Endothelial cell of umbilical vein (primary cell): ENCODE results near the gene RAB6B. TPM values are rescaled to one million over a fixed set of nuclear protein-coding genes. Genes with fewer than 3 reads are reported as not detected.

Source experiments
- BruUV-seq: library from RNA; stranded (reverse); fragments of 400-500 nt; replicated peaks from 2 replicates; lab custom pipeline; 2021; lab: Mats Ljungman, UMichigan
- CTCF ChIA-PET: fragments of 300-600, 350-600 bp; sonication (Branson Sonifier 250); formaldehyde crosslinking; loops from one replicate; lab custom pipeline; 2021; ENCODE audit warnings: antibody characterized with exemption, inconsistent platforms; lab: Charles Lee
- POLR2A ChIA-PET: fragments of 300-600, 350-600 bp; sonication (Branson Sonifier 250); formaldehyde crosslinking; loops from one replicate; lab custom pipeline; 2021; ENCODE audit warnings: antibody characterized with exemption, inconsistent platforms; lab: Charles Lee
- DNase-seq: peaks from one replicate; pipeline ENCODE4 v3.0.0-alpha.2; 2011; ENCODE audit warnings: low read depth, low spot score
- FAIRE-seq: peaks from 2 replicates; lab custom pipeline; 2011; peaks lifted over from hg19 to GRCh38; lab: Jason Lieb, UNC
- H2AFZ ChIP-seq: 2 replicates; pipeline ENCODE4 v1.6.0; 2012; ENCODE audit warnings: low read depth, low read length, control low read depth, inconsistent platforms
- H3K27ac ChIP-seq: 2 replicates; pipeline ENCODE4 v1.5.1; 2011; ENCODE audit warnings: low read depth, mild to moderate bottlenecking, control low read depth, low read length, moderate library complexity; ENCODE audit not compliant: insufficient read depth
- H3K27me3 ChIP-seq, 2 experiments: 2 replicates each; pipeline versions ENCODE4 v1.6.0 to v1.6.1; 2011; ENCODE audit warnings: low read length in 2 of 2, mixed read lengths in 1 of 2; ENCODE audit not compliant: control insufficient read depth in 2 of 2, insufficient read depth in 2 of 2
- H3K36me3 ChIP-seq, 2 experiments: 2 replicates in 1 of 2; 3 replicates in 1 of 2; pipeline ENCODE4 v1.5.1; 2011; ENCODE audit warnings: low read length in 2 of 2, mild to moderate bottlenecking in 1 of 2, moderate library complexity in 1 of 2; ENCODE audit not compliant: control insufficient read depth in 2 of 2, insufficient read depth in 2 of 2; ENCODE audit errors: extremely low read depth in 1 of 2
- H3K4me1 ChIP-seq: 3 replicates; pipeline ENCODE4 v1.5.1; 2011; ENCODE audit warnings: mild to moderate bottlenecking, low read length; ENCODE audit not compliant: control insufficient read depth, insufficient read depth; ENCODE audit errors: extremely low read depth
- H3K4me2 ChIP-seq: 2 replicates; pipeline ENCODE4 v1.6.1; 2011; ENCODE audit warnings: low read length, control low read depth, mixed read lengths; ENCODE audit not compliant: insufficient read depth
- H3K4me3 ChIP-seq, 3 experiments: fragments of 200-600 bp in 1 of 3; sonication (generic), shearing (Covaris generic) in 1 of 3; replicated peaks in 1 of 3; 2 replicates each; pipeline ENCODE4 v1.5.1; 2011 to 2016; ENCODE audit warnings: control low read depth in 3 of 3, low read length in 3 of 3, mild to moderate bottlenecking in 2 of 3, inconsistent platforms in 1 of 3, low read depth in 1 of 3, moderate library complexity in 1 of 3; ENCODE audit not compliant: insufficient read depth in 1 of 3
- H3K79me2 ChIP-seq: 2 replicates; pipeline ENCODE4 v1.6.0; 2012; ENCODE audit warnings: low read length, inconsistent platforms; ENCODE audit not compliant: control insufficient read depth, insufficient read depth
- H3K9ac ChIP-seq: replicated peaks from 2 replicates; pipeline ENCODE3; 2011; ENCODE audit warnings: low read length, control low read depth; ENCODE audit not compliant: insufficient read depth; ENCODE audit errors: extremely low read depth
- H3K9me1 ChIP-seq: replicated peaks from 3 replicates; pipeline ENCODE4 v1.6.0; 2011; ENCODE audit warnings: mild to moderate bottlenecking, low read length; ENCODE audit not compliant: control insufficient read depth, insufficient read depth; ENCODE audit errors: extremely low read depth
- H3K9me3 ChIP-seq: replicated peaks from 2 replicates; pipeline ENCODE4 v1.5.1; 2012; ENCODE audit warnings: low read length, inconsistent platforms; ENCODE audit not compliant: control insufficient read depth, insufficient read depth
- H4K20me1 ChIP-seq: replicated peaks from 2 replicates; pipeline ENCODE3; 2011; ENCODE audit warnings: mild to moderate bottlenecking, low read length; ENCODE audit not compliant: control insufficient read depth, insufficient read depth; ENCODE audit errors: extremely low read depth
- CTCF ChIP-seq, 2 donors: IDR thresholded peaks; 1 replicate in 1 of 2; 2 replicates in 1 of 2; pipeline ENCODE4 v1.5.1; 2011; ENCODE audit warnings: low read length in 2 of 2, mild to moderate bottlenecking in 2 of 2, moderate library complexity in 2 of 2, control low read depth in 1 of 2, inconsistent platforms in 1 of 2, low read depth in 1 of 2; ENCODE audit not compliant: insufficient read depth in 1 of 2; ENCODE audit errors: extremely low read depth in 1 of 2
- EZH2 ChIP-seq: IDR thresholded peaks from 2 replicates; pipeline ENCODE4 v1.6.1; 2012; ENCODE audit warnings: borderline replicate concordance, low read depth, mild to moderate bottlenecking, moderate library complexity, low read length, inconsistent platforms; ENCODE audit not compliant: severe bottlenecking
- FOS ChIP-seq: IDR thresholded peaks from 2 replicates; pipeline ENCODE4 v1.6.1; 2011; ENCODE audit warnings: mild to moderate bottlenecking, low read length, moderate library complexity, borderline replicate concordance; ENCODE audit not compliant: insufficient read depth
- GATA2 ChIP-seq: IDR thresholded peaks from 2 replicates; pipeline ENCODE4 v1.7.0; 2011; ENCODE audit warnings: low read depth, mild to moderate bottlenecking, moderate library complexity, mixed read lengths, low read length; ENCODE audit not compliant: insufficient read length, insufficient read depth
- JUN ChIP-seq: IDR thresholded peaks from 2 replicates; pipeline ENCODE4 v1.6.1; 2011; ENCODE audit warnings: borderline replicate concordance, low read depth; ENCODE audit not compliant: insufficient read length, insufficient read depth
- MAX ChIP-seq: IDR thresholded peaks from 2 replicates; pipeline ENCODE4 v1.6.1; 2011; ENCODE audit not compliant: insufficient read depth, insufficient read length
- MYC ChIP-seq: IDR thresholded peaks from one replicate; pipeline ENCODE4 v1.6.1; 2011; ENCODE audit warnings: mild to moderate bottlenecking, low read depth, low read length
- POLR2A ChIP-seq: IDR thresholded peaks from 2 replicates; pipeline ENCODE4 v1.6.1; 2012; ENCODE audit warnings: low read depth, mild to moderate bottlenecking, control low read depth, low read length
- POLR2AphosphoS5 ChIP-seq: IDR thresholded peaks from 2 replicates; pipeline ENCODE4 v1.6.1; 2012; ENCODE audit warnings: low read depth, mild to moderate bottlenecking, control low read depth, low read length, moderate library complexity; ENCODE audit not compliant: insufficient read depth
- dilution Hi-C: fragments of 300-500 bp; cut with MboI; formaldehyde crosslinking; loops from one replicate; pipeline ENCODE4 v1.15.0; 2019; ENCODE audit warnings: low sequenced_read_pairs; ENCODE audit not compliant: extremely low pct_ligation_motif_present
- intact Hi-C: fragments of 100-400 bp; cut with micrococcal nuclease; formaldehyde crosslinking; loops from one replicate; pipeline ENCODE4 v1.10.0; 2022
- polyA plus RNA-seq, 4 experiments: library from polyadenylated mRNA; depleted of rRNA in 3 of 4; stranded (reverse) in 3 of 4; unstranded in 1 of 4; fragments of >200 nt; gene quantifications; 2 replicates each; pipeline versions ENCODE4 v1.2.1 to v1.2.3, GENCODE V29; 2011 to 2012; ENCODE audit warnings: missing spikeins in 1 of 4
- total RNA-seq: library from RNA; stranded (reverse); gene quantifications from 2 replicates; pipeline ENCODE4 v1.2.3, GENCODE V29; 2021

RAB6B gene
- total and polyA plus RNA-seq, 2 donors (not counting 3 experiments of a cell fraction or from before 2014, with no cell fraction given): 1.7 to 6.7 TPM

GRCh38 chr3:133833267-133833666, 62.4 kb downstream of the RAB6B start:
- DNase-seq (no peak), FAIRE-seq (no peak)
- dilution Hi-C loops (no loop called here), intact Hi-C loops (no loop called here)
- H3K9me3 ChIP-seq: no peaks in the 10 kb centered on the region
- H3K27me3 ChIP-seq: no peaks in the 10 kb centered on the region
- ChIA-PET CTCF (interaction anchor here (1.0 kb wide), 1 partner anchor 13 kb away, joined by 3 read pairs; no protein-coding TSS in a partner anchor), POLR2A (no interaction called here)
- no peak overlapping the region for H2AFZ ChIP-seq
- no peaks in the 10 kb centered on the region for H3K4me1 ChIP-seq
- BruUV-seq: no TSS peak
- H3K79me2 ChIP-seq: no peaks in the 10 kb centered on the region
- TF ChIP-seq FOS (no peak), POLR2AphosphoS5 (no peak), MYC (no peak), POLR2A (no peak), GATA2 (no peak), MAX (no peak), CTCF (IDR thresholded peaks at IDR 0.05; ENCODE audit: extremely low read depth in 1 of 2, insufficient read depth in 1 of 2, low read depth in 1 of 2, low read length in 2 of 2) (no peak), EZH2 (no peak), JUN (no peak)
- H3K27ac ChIP-seq: no peak overlapping the region
- H3K4me2 ChIP-seq: no peak overlapping the region
- no peaks in the 10 kb centered on the region for H4K20me1 ChIP-seq
- H3K4me3 ChIP-seq: no peak overlapping the region
- no peaks in the 10 kb centered on the region for H3K36me3 ChIP-seq
- no peak overlapping the region for H3K9ac ChIP-seq
- H3K9me1 ChIP-seq: no peaks in the 10 kb centered on the region
